GM12878 (cell line): ENCODE results near the gene FAM20B. TPM values are rescaled to one million over a fixed set of nuclear protein-coding genes. Genes with fewer than 3 reads are reported as not detected.

Experiments
- ATF7 ChIP-seq: fragments of 450-650 bp; IDR thresholded peaks from 2 replicates; pipeline ENCODE4 v1.6.1; 2016; ENCODE audit warnings: low read depth, mild to moderate bottlenecking
- BHLHE40 ChIP-seq, 2 experiments: fragments of 450-650 bp in 1 of 2; IDR thresholded peaks; 2 replicates each; pipeline ENCODE4 v1.6.1; 2011 to 2017; ENCODE audit warnings: low read depth in 2 of 2, borderline replicate concordance in 1 of 2, improper control_type of control experiment in 1 of 2, low read length in 1 of 2, mild to moderate bottlenecking in 1 of 2
- CEBPZ ChIP-seq: fragments of 150-350 bp; IDR thresholded peaks from 2 replicates; pipeline ENCODE4 v1.6.1; 2016; ENCODE audit warnings: low read depth, low read length
- CTCF ChIP-seq, 3 experiments: IDR thresholded peaks in 2 of 3; conservative IDR thresholded peaks in 1 of 3; 2 replicates each; pipeline ENCODE4 v1.5.1; 2011; ENCODE audit warnings: low read depth in 3 of 3, low read length in 3 of 3, mild to moderate bottlenecking in 3 of 3, control low read depth in 2 of 3, moderate library complexity in 2 of 3, inconsistent platforms in 1 of 3, mixed read lengths in 1 of 3; ENCODE audit not compliant: control insufficient read depth in 2 of 3, insufficient read depth in 1 of 3; ENCODE audit errors: extremely low read depth in 1 of 3
- CUX1 ChIP-seq: IDR thresholded peaks from 2 replicates; pipeline ENCODE4 v1.6.1; 2012; ENCODE audit warnings: improper control_type of control experiment, low read depth, low read length; ENCODE audit not compliant: insufficient replicate concordance
- FOXM1 ChIP-seq: IDR thresholded peaks from 2 replicates; pipeline ENCODE4 v1.6.1; 2012; ENCODE audit warnings: low read depth, mild to moderate bottlenecking, inconsistent platforms, low read length, moderate library complexity
- GABPA ChIP-seq: IDR thresholded peaks from 2 replicates; pipeline ENCODE4 v1.6.1; 2014; ENCODE audit warnings: antibody characterized with exemption, low read depth, mild to moderate bottlenecking, inconsistent platforms
- HDGF ChIP-seq: fragments of 450-650 bp; IDR thresholded peaks from 2 replicates; pipeline ENCODE4 v1.6.1; 2016; ENCODE audit warnings: antibody characterized with exemption
- NFXL1 ChIP-seq: fragments of 450-650 bp; IDR thresholded peaks from 2 replicates; pipeline ENCODE4 v1.6.1; 2017; ENCODE audit warnings: antibody characterized with exemption, mild to moderate bottlenecking, borderline replicate concordance
- TCF12 ChIP-seq: IDR thresholded peaks from 2 replicates; pipeline ENCODE4 v1.6.1; 2011; ENCODE audit warnings: low read depth, mild to moderate bottlenecking, low read length
- WRNIP1 ChIP-seq: IDR thresholded peaks from 2 replicates; pipeline ENCODE4 v1.6.1; 2011; ENCODE audit warnings: low read depth, low read length, improper control_type of control experiment, borderline replicate concordance
- ZNF274 ChIP-seq: IDR thresholded peaks from one replicate; pipeline ENCODE4 v1.8.0; 2011; ENCODE audit not compliant: insufficient read length, insufficient read depth
- polyA plus RNA-seq, 11 experiments: library from polyadenylated mRNA; depleted of rRNA in 4 of 11; unstranded in 6 of 11; stranded (reverse) in 5 of 11; fragments of >200 nt; fragmentation: Nextera tagmentation in 4 of 11; fragmentation: Illumina TruSeq in 1 of 11; extraction: Ambion mirVana in 4 of 11; extraction: Trizol in 1 of 11; gene quantifications; 1 replicate in 1 of 11; 2 replicates in 10 of 11; pipeline versions ENCODE4 v1.2.1 to v1.2.3, GENCODE V29; 2011 to 2016; ENCODE audit warnings: inconsistent platforms in 2 of 11, missing spikeins in 2 of 11, low read depth in 1 of 11
- total RNA-seq, 4 experiments: library from RNA; depleted of rRNA in 3 of 4; stranded (reverse); fragments of >200 nt in 3 of 4; fragmentation: Illumina TruSeq in 1 of 4; extraction: Trizol in 1 of 4; gene quantifications; 2 replicates each; pipeline versions ENCODE4 v1.2.1 to v1.2.3, GENCODE V29; 2013 to 2021

Gene FAM20B
- total and polyA plus RNA-seq, 10 of the 15 experiments (the other 5 are each of a cell fraction or from before 2014, with no cell fraction given): 2.4 to 25.6 (median 12.8) TPM

GRCh38 chr1:178993559-178993958, 32.1 kb upstream of the FAM20B start (continued):
- TF ChIP-seq CTCF (IDR thresholded peaks at IDR 0.05 in 2 of 3, conservative IDR thresholded peaks at IDR 0.05 in 1 of 3; ENCODE audit: control insufficient read depth in 2 of 3, extremely low read depth in 1 of 3, insufficient read depth in 1 of 3, low read depth in 3 of 3, low read length in 3 of 3) (no peak), CUX1 (no peak), FOXM1 (no peak), BHLHE40 (IDR thresholded peaks at IDR 0.05; ENCODE audit: borderline replicate concordance in 1 of 2, low read depth in 2 of 2, low read length in 1 of 2) (no peak), WRNIP1 (no peak), CEBPZ (no peak), ZNF274 (no peak), ATF7 (no peak), TCF12 (no peak), NFXL1 (no peak), GABPA (no peak), HDGF (no peak)
- TF ChIP-seq, all 136 proteins: peak for 0
